HepG2 (cell line): ENCODE results near the gene ETHE1. TPM values are rescaled to one million over a fixed set of nuclear protein-coding genes. Genes with fewer than 3 reads are reported as not detected.

Source experiments
- ADNP ChIP-seq: sonication (generic); formaldehyde crosslinking; IDR thresholded peaks from 2 replicates; pipeline ENCODE4 v1.4.0; 2020; ENCODE audit warnings: missing genetic modification reagents
- CHCHD3 ChIP-seq: sonication (generic); formaldehyde crosslinking; IDR thresholded peaks from 2 replicates; pipeline ENCODE4 v1.8.0; 2022; ENCODE audit warnings: mild to moderate bottlenecking, missing genetic modification reagents, moderate library complexity
- EHMT2 ChIP-seq: fragments of 200-600 bp; sonication (generic); IDR thresholded peaks from 2 replicates; pipeline ENCODE4 v1.7.0; 2017; ENCODE audit warnings: antibody characterized with exemption, low read depth, low read length, borderline replicate concordance
- EP300 ChIP-seq, 3 experiments: sonication (generic) in 1 of 3; formaldehyde crosslinking in 1 of 3; IDR thresholded peaks; 2 replicates each; pipeline versions ENCODE4 v1.5.1 to v1.6.1; 2011 to 2020; ENCODE audit warnings: low read depth in 2 of 3, low read length in 2 of 3, borderline replicate concordance in 1 of 3, improper control_type of control experiment in 1 of 3, mild to moderate bottlenecking in 1 of 3, missing genetic modification reagents in 1 of 3, moderate library complexity in 1 of 3
- FOXK1 ChIP-seq: sonication (generic); formaldehyde crosslinking; IDR thresholded peaks from 2 replicates; pipeline ENCODE4 v1.4.0; 2020; ENCODE audit warnings: low read depth, missing genetic modification reagents, borderline replicate concordance
- GTF3A ChIP-seq: sonication (generic); formaldehyde crosslinking; conservative IDR thresholded peaks from 2 replicates; pipeline ENCODE4 v1.4.0; 2020; ENCODE audit warnings: mild to moderate bottlenecking, missing genetic modification reagents
- IKZF4 ChIP-seq: sonication (generic); formaldehyde crosslinking; IDR thresholded peaks from 2 replicates; pipeline ENCODE4 v1.5.1; 2020; ENCODE audit warnings: borderline replicate concordance, mild to moderate bottlenecking, low read depth, missing genetic modification reagents; ENCODE audit errors: not compliant biosample characterization
- KLF9 ChIP-seq: IDR thresholded peaks from 2 replicates; pipeline ENCODE4 v1.6.1; 2016; ENCODE audit warnings: low read depth
- MIER2 ChIP-seq: IDR thresholded peaks from 2 replicates; pipeline ENCODE4 v1.6.1; 2016; ENCODE audit warnings: missing biosample characterization, missing genetic modification reagents
- MLX ChIP-seq: IDR thresholded peaks from 2 replicates; pipeline ENCODE4 v1.6.1; 2016
- MZF1 ChIP-seq: sonication (generic); formaldehyde crosslinking; IDR thresholded peaks from 2 replicates; pipeline ENCODE4 v1.8.1; 2023; ENCODE audit warnings: mild to moderate bottlenecking, missing genetic modification reagents, borderline replicate concordance
- NCOA1 ChIP-seq: sonication (generic); formaldehyde crosslinking; IDR thresholded peaks from 2 replicates; pipeline ENCODE4 v1.9.0; 2021; ENCODE audit warnings: missing genetic modification reagents
- RNF219 ChIP-seq: sonication (generic); formaldehyde crosslinking; IDR thresholded peaks from 2 replicates; pipeline ENCODE4 v1.5.0; 2020; ENCODE audit warnings: mild to moderate bottlenecking, missing genetic modification reagents
- TFE3 ChIP-seq: IDR thresholded peaks from 2 replicates; pipeline ENCODE4 v1.6.1; 2016
- TOPORS ChIP-seq: sonication (generic); formaldehyde crosslinking; IDR thresholded peaks from 2 replicates; pipeline ENCODE4 v1.8.0; 2023; ENCODE audit warnings: mild to moderate bottlenecking, missing genetic modification reagents
- XBP1 ChIP-seq: sonication (generic); formaldehyde crosslinking; IDR thresholded peaks from 2 replicates; pipeline ENCODE4 v1.5.0; 2020; ENCODE audit warnings: missing genetic modification reagents
- ZNF17 ChIP-seq: sonication (generic); formaldehyde crosslinking; IDR thresholded peaks from 2 replicates; pipeline ENCODE4 v1.5.0; 2020; ENCODE audit warnings: mild to moderate bottlenecking, missing genetic modification reagents
- ZNF234 ChIP-seq: sonication (generic); formaldehyde crosslinking; conservative IDR thresholded peaks from 2 replicates; pipeline ENCODE4 v1.5.1; 2020; ENCODE audit warnings: mild to moderate bottlenecking, missing genetic modification reagents
- ZNF30 ChIP-seq: sonication (generic); formaldehyde crosslinking; IDR thresholded peaks from 2 replicates; pipeline ENCODE4 v1.5.0; 2020; ENCODE audit warnings: mild to moderate bottlenecking, missing genetic modification reagents
- ZNF383 ChIP-seq: sonication (generic); formaldehyde crosslinking; IDR thresholded peaks from 2 replicates; pipeline ENCODE4 v1.4.0; 2020; ENCODE audit warnings: missing genetic modification reagents, mild to moderate bottlenecking, borderline replicate concordance
- ZNF543 ChIP-seq: sonication (generic); formaldehyde crosslinking; IDR thresholded peaks from 2 replicates; pipeline ENCODE4 v1.4.0; 2020; ENCODE audit warnings: mild to moderate bottlenecking, missing genetic modification reagents
- ZNF563 ChIP-seq: sonication (generic); formaldehyde crosslinking; IDR thresholded peaks from 2 replicates; pipeline ENCODE4 v1.8.0; 2022; ENCODE audit warnings: mild to moderate bottlenecking, moderate library complexity, missing genetic modification reagents
- ZNF652 ChIP-seq: IDR thresholded peaks from 2 replicates; pipeline ENCODE4 v1.6.1; 2016; ENCODE audit warnings: low read depth, borderline replicate concordance
- ZNF674 ChIP-seq: sonication (generic); formaldehyde crosslinking; IDR thresholded peaks from 2 replicates; pipeline ENCODE4 v1.5.0; 2020; ENCODE audit warnings: low read depth, mild to moderate bottlenecking, missing genetic modification reagents
- ZNF703 ChIP-seq: sonication (generic); formaldehyde crosslinking; IDR thresholded peaks from 2 replicates; pipeline ENCODE4 v1.5.1; 2020; ENCODE audit warnings: missing genetic modification reagents, mild to moderate bottlenecking, moderate library complexity, borderline replicate concordance
- ZNF772 ChIP-seq: sonication (generic); formaldehyde crosslinking; IDR thresholded peaks from 2 replicates; pipeline ENCODE4 v1.5.0; 2020; ENCODE audit warnings: mild to moderate bottlenecking, missing genetic modification reagents
- ZNF879 ChIP-seq: sonication (generic); formaldehyde crosslinking; IDR thresholded peaks from 2 replicates; pipeline ENCODE4 v1.8.1; 2023; ENCODE audit warnings: missing genetic modification reagents
- polyA plus RNA-seq, 8 experiments: library from polyadenylated mRNA; depleted of rRNA in 3 of 8; stranded (reverse) in 7 of 8; unstranded in 1 of 8; fragments of >200 nt; fragmentation: Illumina TruSeq in 4 of 8; extraction: Trizol in 4 of 8; gene quantifications; 2 replicates each; pipeline versions ENCODE4 v1.2.1 to v1.2.3, GENCODE V29; 2011 to 2016; ENCODE audit warnings: low read depth in 4 of 8, missing spikeins in 1 of 8, mixed read lengths in 1 of 8; ENCODE audit not compliant: insufficient read depth in 1 of 8
- total RNA-seq, 5 experiments: library from RNA; depleted of rRNA; stranded (reverse); fragments of >200 nt; fragmentation: Illumina TruSeq; extraction: Trizol; gene quantifications; 2 replicates each; pipeline ENCODE4 v1.2.3, GENCODE V29; 2016; ENCODE audit warnings: low read depth in 1 of 5

ETHE1 gene
- total and polyA plus RNA-seq, 2 of the 13 experiments (the other 11 are each of a cell fraction or from before 2014, with no cell fraction given), result 32.5 to 58.4 TPM

- TF ChIP-seq ADNP (CRISPR knock-in tag), result no peak
- peak; percentile 67; the same call in 1 of the 2 replicates for TF ChIP-seq ZNF543 (CRISPR knock-in tag)
- TF ChIP-seq ZNF234 (CRISPR knock-in tag), result no peak
- no peak for TF ChIP-seq FOXK1 (CRISPR knock-in tag)
- no peak for TF ChIP-seq ZNF17 (CRISPR knock-in tag)
- no peak for TF ChIP-seq ZNF30 (CRISPR knock-in tag)
- TF ChIP-seq ZNF879 (CRISPR knock-in tag), result peak; percentile 21; the same call in 1 of the 2 replicates
- no peak for TF ChIP-seq IKZF4 (CRISPR knock-in tag)
- TF ChIP-seq KLF9, result no peak
- no peak for TF ChIP-seq TOPORS (CRISPR knock-in tag)
- TF ChIP-seq ZNF652 (CRISPR knock-in tag), result no peak
- TF ChIP-seq CHCHD3 (CRISPR knock-in tag), result peak; percentile 67; the same call in 1 of the 2 replicates
- no peak for TF ChIP-seq ZNF703
- TF ChIP-seq ZNF772, result 0 out of 2 replicates have a peak, but pooled peaks have one; percentile 65
- no peak for TF ChIP-seq NCOA1 (CRISPR knock-in tag)
- TF ChIP-seq EHMT2, result no peak
- TF ChIP-seq ZNF383 (CRISPR knock-in tag), result no peak
- TF ChIP-seq GTF3A, result 0 out of 2 replicates have a peak, but pooled peaks have one; percentile 25
- TF ChIP-seq TFE3, result no peak
- 0 out of 2 replicates have a peak, but pooled peaks have one; percentile 14 for TF ChIP-seq ZNF563 (CRISPR knock-in tag)
- TF ChIP-seq ZNF674 (CRISPR knock-in tag), result no peak
- no peak for TF ChIP-seq MIER2 (CRISPR knock-in tag)
- TF ChIP-seq RNF219, result 0 out of 2 replicates have a peak, but pooled peaks have one; percentile 65
- TF ChIP-seq EP300 (IDR thresholded peaks at IDR 0.05; ENCODE audit: low read depth in 2 of 2, low read length in 2 of 2), result no peak
- no peak for TF ChIP-seq EP300 (CRISPR knock-in tag; IDR thresholded peaks at IDR 0.05; ENCODE audit: borderline replicate concordance)
- no peak for TF ChIP-seq XBP1
- no peak; the same call in 1 of the 2 replicates for TF ChIP-seq MLX (CRISPR knock-in tag)
- TF ChIP-seq MZF1 (CRISPR knock-in tag), result no peak
Observed at GRCh38 chr19:43504426-43505185, 22.4 kb downstream of the ETHE1 start, which contains the start of gene PHLDB3 (continued).
